Osteocyte (in vitro differentiated cells): ENCODE measurements around the gene ALKBH5. TPM values are rescaled to one million over a fixed set of nuclear protein-coding genes. Genes with fewer than 3 reads are reported as not detected.
A peak's percentile ranks its signal among the peaks of the same experiment; 100 is the strongest.

Experiments
- DNase-seq: peaks from one replicate; pipeline ENCODE4 v3.0.0; 2021; ENCODE audit warnings: mixed read lengths; ENCODE audit not compliant: unreplicated experiment; ENCODE audit errors: extremely low spot score
- H3K27ac Mint-ChIP-seq: one replicate; pipeline ENCODE4 v1.8.0; 2021; ENCODE audit warnings: mild to moderate bottlenecking, mixed read lengths; ENCODE audit not compliant: unreplicated experiment
- H3K27me3 Mint-ChIP-seq: one replicate; pipeline ENCODE4 v1.8.0; 2021; ENCODE audit warnings: mixed read lengths; ENCODE audit not compliant: unreplicated experiment
- H3K36me3 Mint-ChIP-seq: one replicate; pipeline ENCODE4 v1.8.0; 2021; ENCODE audit warnings: mixed read lengths; ENCODE audit not compliant: unreplicated experiment
- H3K4me1 Mint-ChIP-seq: one replicate; pipeline ENCODE4 v1.8.0; 2021; ENCODE audit warnings: mixed read lengths; ENCODE audit not compliant: unreplicated experiment
- H3K4me3 Mint-ChIP-seq: one replicate; pipeline ENCODE4 v1.8.0; 2021; ENCODE audit warnings: mild to moderate bottlenecking, moderate library complexity, mixed read lengths; ENCODE audit not compliant: unreplicated experiment
- H3K9me3 Mint-ChIP-seq: one replicate; pipeline ENCODE4 v1.8.0; 2021; ENCODE audit warnings: mixed read lengths; ENCODE audit not compliant: unreplicated experiment
- total RNA-seq: library from RNA; stranded (reverse); gene quantifications from 2 replicates; pipeline ENCODE4 v1.2.1, GENCODE V29; 2021
- TF ChIP-seq, protein P1 (sequence below): fragments of 200-600 bp; sonication (generic); IDR thresholded peaks from 2 replicates; pipeline ENCODE4 v1.5.0; 2021; ENCODE audit warnings: antibody characterized with exemption, mild to moderate bottlenecking, moderate library complexity

ALKBH5 gene
- total RNA-seq, 1 donor from 2014 or later = 89.4 TPM

DNA sequence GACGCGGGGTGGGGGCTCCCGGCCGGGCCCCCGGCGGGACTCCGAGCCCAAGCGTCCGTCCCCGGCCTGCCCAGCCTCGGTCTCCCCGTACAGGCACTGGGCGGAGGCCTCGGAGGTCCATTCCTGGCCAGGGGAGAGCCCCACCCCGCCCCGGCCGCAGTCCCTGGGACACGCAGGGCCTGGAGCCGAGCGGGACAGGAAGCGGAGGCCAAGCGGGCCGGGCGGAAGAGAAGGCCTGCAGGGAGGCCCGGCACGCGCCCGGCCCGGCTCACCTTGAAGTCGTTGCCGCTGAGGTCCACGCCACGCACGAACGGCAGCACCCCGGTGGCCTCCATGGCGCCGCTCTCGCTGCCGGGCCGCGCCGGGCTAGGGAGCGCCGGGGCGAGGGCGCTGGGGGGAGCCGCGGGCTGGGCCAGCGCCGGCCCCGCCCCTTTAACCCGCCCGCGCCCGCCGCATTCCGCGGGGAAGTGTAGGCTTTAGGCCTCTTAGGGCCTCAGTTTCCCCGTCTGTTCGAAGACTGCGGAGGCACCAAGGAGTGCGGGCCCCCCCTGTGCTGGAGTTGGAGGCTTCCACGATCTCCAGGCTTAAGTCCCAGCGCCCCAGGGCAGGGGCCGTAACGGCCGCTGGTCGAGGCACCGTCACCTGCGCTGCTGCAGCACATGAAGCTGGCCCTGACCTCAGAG, 74.9 kb downstream of the ALKBH5 start, which contains the start of gene FLII:
Gene FLII (minus strand): TSS at position 383 of the 683 bp plus-strand sequence. CDS start 48 bp downstream, at position 335.
- H3K4me3 Mint-ChIP-seq = peak within 1 kb of the TSS; percentile 94
- peaks cover 9% of the 10 kb centered on the region for H3K36me3 Mint-ChIP-seq
- peaks cover 35% of the 10 kb centered on the region for H3K4me1 Mint-ChIP-seq
- peak within 1 kb of the TSS; percentile 89 for H3K27ac Mint-ChIP-seq
- no peak for DNase-seq
- no peaks in the 10 kb centered on the region for H3K27me3 Mint-ChIP-seq
- no peaks in the 10 kb centered on the region for H3K9me3 Mint-ChIP-seq
- TF ChIP-seq, protein P1, sequence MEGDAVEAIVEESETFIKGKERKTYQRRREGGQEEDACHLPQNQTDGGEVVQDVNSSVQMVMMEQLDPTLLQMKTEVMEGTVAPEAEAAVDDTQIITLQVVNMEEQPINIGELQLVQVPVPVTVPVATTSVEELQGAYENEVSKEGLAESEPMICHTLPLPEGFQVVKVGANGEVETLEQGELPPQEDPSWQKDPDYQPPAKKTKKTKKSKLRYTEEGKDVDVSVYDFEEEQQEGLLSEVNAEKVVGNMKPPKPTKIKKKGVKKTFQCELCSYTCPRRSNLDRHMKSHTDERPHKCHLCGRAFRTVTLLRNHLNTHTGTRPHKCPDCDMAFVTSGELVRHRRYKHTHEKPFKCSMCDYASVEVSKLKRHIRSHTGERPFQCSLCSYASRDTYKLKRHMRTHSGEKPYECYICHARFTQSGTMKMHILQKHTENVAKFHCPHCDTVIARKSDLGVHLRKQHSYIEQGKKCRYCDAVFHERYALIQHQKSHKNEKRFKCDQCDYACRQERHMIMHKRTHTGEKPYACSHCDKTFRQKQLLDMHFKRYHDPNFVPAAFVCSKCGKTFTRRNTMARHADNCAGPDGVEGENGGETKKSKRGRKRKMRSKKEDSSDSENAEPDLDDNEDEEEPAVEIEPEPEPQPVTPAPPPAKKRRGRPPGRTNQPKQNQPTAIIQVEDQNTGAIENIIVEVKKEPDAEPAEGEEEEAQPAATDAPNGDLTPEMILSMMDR = no peak

Other genes starting within 250 kb of the ALKBH5 start
- gene TOM1L2, start 211.4 kb upstream of the ALKBH5 start, total RNA-seq = 69.7 and 69.8 TPM in 2 replicates
- 2.1 and 2.9 TPM in 2 replicates for gene DRC3, start 211.0 kb upstream of the ALKBH5 start, total RNA-seq
- 21.8 and 26.6 TPM in 2 replicates for gene ATPAF2, start 144.7 kb upstream of the ALKBH5 start, total RNA-seq
- 9.2 and 12.9 TPM in 2 replicates for gene GID4, start 144.4 kb upstream of the ALKBH5 start, total RNA-seq
- gene DRG2, start 95.9 kb upstream of the ALKBH5 start, total RNA-seq = 40.8 and 41.2 TPM in 2 replicates
- 0.21 and 0.37 TPM in 2 replicates for gene MYO15A, start 75.1 kb upstream of the ALKBH5 start, total RNA-seq
- gene LLGL1, start 41.8 kb downstream of the ALKBH5 start, total RNA-seq = 43.7 and 45.0 TPM in 2 replicates
- 212 and 214 TPM in 2 replicates for gene FLII, start 74.9 kb downstream of the ALKBH5 start, total RNA-seq
- 10.8 and 15.3 TPM in 2 replicates for gene MIEF2, start 76.8 kb downstream of the ALKBH5 start, total RNA-seq
- gene TOP3A, start 131.2 kb downstream of the ALKBH5 start, total RNA-seq = 41.5 and 44.8 TPM in 2 replicates
- 19.8 and 21.2 TPM in 2 replicates for gene SMCR8, start 131.5 kb downstream of the ALKBH5 start, total RNA-seq
- 5.4 and 5.8 TPM in 2 replicates for gene SHMT1, start 179.7 kb downstream of the ALKBH5 start, total RNA-seq
- gene EVPLL, start 193.9 kb downstream of the ALKBH5 start, total RNA-seq = not detected in 2 replicates